Keratinocyte (primary cell): ENCODE results near the gene CDH1. TPM values are rescaled to one million over a fixed set of nuclear protein-coding genes. Genes with fewer than 3 reads are reported as not detected.

ENCODE experiments used
- DNase-seq: peaks from one replicate; pipeline ENCODE4 v3.0.0-alpha.2; 2011; ENCODE audit warnings: low read depth, missing footprints, low spot score
- FAIRE-seq: peaks from 2 replicates; lab custom pipeline; 2011; peaks lifted over from hg19 to GRCh38; lab: Jason Lieb, UNC
- H2AFZ ChIP-seq: 2 replicates; pipeline ENCODE4 v1.6.0; 2012; ENCODE audit warnings: low read length, control low read depth, inconsistent platforms; ENCODE audit not compliant: control insufficient read depth
- H3K27ac ChIP-seq: 2 replicates; pipeline ENCODE4 v1.5.1; 2011; ENCODE audit warnings: low read length; ENCODE audit not compliant: control insufficient read depth, insufficient read depth
- H3K27me3 ChIP-seq: 3 replicates; pipeline ENCODE4 v1.6.0; 2011; ENCODE audit warnings: low read length; ENCODE audit not compliant: control insufficient read depth, insufficient read depth; ENCODE audit errors: extremely low read depth
- H3K36me3 ChIP-seq, 2 experiments: 2 replicates in 1 of 2; 3 replicates in 1 of 2; pipeline ENCODE4 v1.5.1; 2011; ENCODE audit warnings: low read length in 2 of 2, mild to moderate bottlenecking in 1 of 2; ENCODE audit not compliant: control insufficient read depth in 2 of 2, insufficient read depth in 2 of 2; ENCODE audit errors: extremely low read depth in 1 of 2
- H3K4me1 ChIP-seq: 3 replicates; pipeline ENCODE4 v1.5.1; 2011; ENCODE audit warnings: low read length; ENCODE audit not compliant: control insufficient read depth, insufficient read depth; ENCODE audit errors: extremely low read depth
- H3K4me2 ChIP-seq: 3 replicates; pipeline ENCODE4 v1.6.0; 2011; ENCODE audit warnings: low read depth, low read length; ENCODE audit not compliant: control insufficient read depth, insufficient read depth; ENCODE audit errors: extremely low read depth
- H3K4me3 ChIP-seq, 3 experiments: fragments of 200-600 bp in 1 of 3; sonication (generic) in 1 of 3; 2 replicates in 2 of 3; 3 replicates in 1 of 3; pipeline ENCODE4 v1.5.1; 2011 to 2016; ENCODE audit warnings: low read length in 3 of 3, mild to moderate bottlenecking in 3 of 3, control low read depth in 2 of 3, inconsistent platforms in 1 of 3, low read depth in 1 of 3, mixed read lengths in 1 of 3, mixed run types in 1 of 3, moderate library complexity in 1 of 3; ENCODE audit not compliant: control insufficient read depth in 2 of 3, insufficient read depth in 2 of 3; ENCODE audit errors: extremely low read depth in 1 of 3
- H3K79me2 ChIP-seq: 2 replicates; pipeline ENCODE4 v1.6.0; 2012; ENCODE audit warnings: low read length; ENCODE audit not compliant: control insufficient read depth, insufficient read depth
- H3K9ac ChIP-seq: 3 replicates; pipeline ENCODE4 v1.6.0; 2011; ENCODE audit warnings: low read length; ENCODE audit not compliant: control insufficient read depth, insufficient read depth; ENCODE audit errors: extremely low read depth
- H3K9me1 ChIP-seq: 3 replicates; pipeline ENCODE4 v1.6.0; 2011; ENCODE audit warnings: low read length; ENCODE audit not compliant: control insufficient read depth, insufficient read depth; ENCODE audit errors: extremely low read depth
- H3K9me3 ChIP-seq: 2 replicates; pipeline ENCODE4 v1.5.1; 2012; ENCODE audit warnings: low read depth, low read length; ENCODE audit not compliant: control insufficient read depth
- H4K20me1 ChIP-seq: 3 replicates; pipeline ENCODE4 v1.6.0; 2011; ENCODE audit warnings: low read length; ENCODE audit not compliant: control insufficient read depth, insufficient read depth; ENCODE audit errors: extremely low read depth
- EZH2 ChIP-seq: IDR thresholded peaks from one replicate; pipeline ENCODE4 v1.6.1; 2012; ENCODE audit warnings: inconsistent platforms, mild to moderate bottlenecking, low read length, moderate library complexity
- dilution Hi-C: fragments of 300-500 bp; cut with MboI; formaldehyde crosslinking; loops from one replicate; pipeline ENCODE4 v1.7.0; 2020; ENCODE audit warnings: low sequenced_read_pairs; ENCODE audit not compliant: extremely low pct_ligation_motif_present
- polyA plus RNA-seq, 5 experiments: library from polyadenylated mRNA; depleted of rRNA in 3 of 5; stranded (reverse) in 3 of 5; stranded (forward) in 1 of 5; unstranded in 1 of 5; fragments of >200 nt; gene quantifications; 1 replicate in 1 of 5; 2 replicates in 3 of 5; 3 replicates in 1 of 5; pipeline versions ENCODE4 v1.2.1 to v1.2.3, GENCODE V29; 2011 to 2012; ENCODE audit warnings: missing spikeins in 2 of 5, low read depth in 1 of 5, low replicate concordance in 1 of 5
- TF ChIP-seq, protein P1 (sequence below), 3 experiments: IDR thresholded peaks in 1 of 3; conservative IDR thresholded peaks in 1 of 3; optimal IDR thresholded peaks in 1 of 3; 2 replicates in 2 of 3; 3 replicates in 1 of 3; pipeline versions ENCODE3 to v1.5.1; 2011; ENCODE audit warnings: low read length in 3 of 3, mild to moderate bottlenecking in 3 of 3, moderate library complexity in 2 of 3, control low read depth in 1 of 3, inconsistent platforms in 1 of 3; ENCODE audit not compliant: insufficient read depth in 2 of 3; ENCODE audit errors: extremely low read depth in 1 of 3

CDH1 gene
- polyA plus RNA-seq, 1 donor (not counting 4 experiments of a cell fraction or from before 2014, with no cell fraction given): 247 TPM

DNA sequence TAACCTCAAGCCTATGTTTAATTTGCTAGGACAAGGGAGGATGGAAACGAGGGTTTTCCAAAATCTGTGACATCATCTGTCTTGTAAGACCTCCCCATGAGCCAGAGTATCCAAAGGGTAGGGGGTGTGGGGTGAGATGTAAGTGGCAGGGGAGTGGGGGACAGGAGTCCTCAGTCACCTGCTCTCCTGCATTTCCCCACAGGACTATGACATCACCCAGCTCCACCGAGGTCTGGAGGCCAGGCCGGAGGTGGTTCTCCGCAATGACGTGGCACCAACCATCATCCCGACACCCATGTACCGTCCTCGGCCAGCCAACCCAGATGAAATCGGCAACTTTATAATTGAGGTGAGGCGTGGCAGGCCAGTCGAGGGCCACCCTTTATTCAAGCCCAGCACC lies 41.5 kb upstream of the CDH1 start:
- peaks cover 3% of the 10 kb centered on the region for H4K20me1 ChIP-seq
- peaks cover 2% of the 10 kb centered on the region for H3K9me1 ChIP-seq
- H3K27me3 ChIP-seq: no peaks in the 10 kb centered on the region
- no peak overlapping the region for H3K4me2 ChIP-seq
- H3K4me3 ChIP-seq: no peak overlapping the region
- no peak for FAIRE-seq
- DNase-seq: no peak
- H3K9me3 ChIP-seq: no peaks in the 10 kb centered on the region
- no peak overlapping the region for H3K27ac ChIP-seq
- TF ChIP-seq EZH2: no peak
- TF ChIP-seq, protein P1, sequence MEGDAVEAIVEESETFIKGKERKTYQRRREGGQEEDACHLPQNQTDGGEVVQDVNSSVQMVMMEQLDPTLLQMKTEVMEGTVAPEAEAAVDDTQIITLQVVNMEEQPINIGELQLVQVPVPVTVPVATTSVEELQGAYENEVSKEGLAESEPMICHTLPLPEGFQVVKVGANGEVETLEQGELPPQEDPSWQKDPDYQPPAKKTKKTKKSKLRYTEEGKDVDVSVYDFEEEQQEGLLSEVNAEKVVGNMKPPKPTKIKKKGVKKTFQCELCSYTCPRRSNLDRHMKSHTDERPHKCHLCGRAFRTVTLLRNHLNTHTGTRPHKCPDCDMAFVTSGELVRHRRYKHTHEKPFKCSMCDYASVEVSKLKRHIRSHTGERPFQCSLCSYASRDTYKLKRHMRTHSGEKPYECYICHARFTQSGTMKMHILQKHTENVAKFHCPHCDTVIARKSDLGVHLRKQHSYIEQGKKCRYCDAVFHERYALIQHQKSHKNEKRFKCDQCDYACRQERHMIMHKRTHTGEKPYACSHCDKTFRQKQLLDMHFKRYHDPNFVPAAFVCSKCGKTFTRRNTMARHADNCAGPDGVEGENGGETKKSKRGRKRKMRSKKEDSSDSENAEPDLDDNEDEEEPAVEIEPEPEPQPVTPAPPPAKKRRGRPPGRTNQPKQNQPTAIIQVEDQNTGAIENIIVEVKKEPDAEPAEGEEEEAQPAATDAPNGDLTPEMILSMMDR (optimal IDR thresholded peaks at IDR 0.05 in 1 of 3, IDR thresholded peaks at IDR 0.05 in 1 of 3, conservative IDR thresholded peaks at IDR 0.05 in 1 of 3; ENCODE audit: extremely low read depth in 1 of 3, insufficient read depth in 2 of 3, low read length in 3 of 3): no peak
- H3K36me3 ChIP-seq: peaks cover 52 to 65% of the 10 kb centered on the region in 2 experiments
- H3K9ac ChIP-seq: no peak overlapping the region
- no peaks in the 10 kb centered on the region for H3K4me1 ChIP-seq
- dilution Hi-C loops: no loop called here
- no peaks in the 10 kb centered on the region for H3K79me2 ChIP-seq
- H2AFZ ChIP-seq: no peak overlapping the region

DNA sequence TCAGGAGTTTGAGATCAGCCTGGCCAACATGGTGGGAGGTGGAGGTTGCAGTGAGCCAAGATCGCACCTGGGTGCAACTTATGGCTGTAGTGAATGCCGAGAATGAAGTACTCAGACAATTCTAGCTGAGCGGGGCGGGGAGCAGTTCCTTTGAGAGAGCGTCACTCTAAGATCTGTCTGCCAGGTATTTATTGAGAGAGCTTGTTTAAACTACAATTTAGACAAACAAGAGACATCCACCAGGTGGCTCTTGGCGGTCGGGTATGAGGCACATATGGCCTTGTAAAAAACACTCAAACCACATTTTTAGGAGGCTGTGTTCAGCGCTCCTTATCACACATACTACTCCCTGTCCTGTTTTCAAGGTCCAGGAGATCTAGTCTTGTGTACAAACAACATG lies 40.6 kb upstream of the CDH1 start:
- no peaks in the 10 kb centered on the region for H3K27me3 ChIP-seq
- DNase-seq (no peak), FAIRE-seq (no peak)
- no peak overlapping the region for H3K27ac ChIP-seq
- H3K79me2 ChIP-seq: no peaks in the 10 kb centered on the region
- no peaks in the 10 kb centered on the region for H3K4me1 ChIP-seq
- H3K9me3 ChIP-seq: no peaks in the 10 kb centered on the region
- no peak overlapping the region for H3K4me2 ChIP-seq
- H3K4me3 ChIP-seq: no peak overlapping the region
- TF ChIP-seq, protein P1 (optimal IDR thresholded peaks at IDR 0.05 in 1 of 3, IDR thresholded peaks at IDR 0.05 in 1 of 3, conservative IDR thresholded peaks at IDR 0.05 in 1 of 3; ENCODE audit: extremely low read depth in 1 of 3, insufficient read depth in 2 of 3, low read length in 3 of 3): no peak
- no peak for TF ChIP-seq EZH2
- H4K20me1 ChIP-seq: peaks cover 3% of the 10 kb centered on the region
- dilution Hi-C loops: no loop called here
- peaks cover 2% of the 10 kb centered on the region for H3K9me1 ChIP-seq
- peaks cover 54 to 66% of the 10 kb centered on the region in 2 experiments for H3K36me3 ChIP-seq
- H2AFZ ChIP-seq: no peak overlapping the region
- no peak overlapping the region for H3K9ac ChIP-seq
